ENCODE data around the gene DLX2. TPM values are rescaled to one million over a fixed set of nuclear protein-coding genes. Genes with fewer than 3 reads are reported as not detected.
"Not testable (repeated sequence)": the region's sequence is repeated elsewhere in the genome, so short reads cannot be mapped to it uniquely, and the experiment has no call there.

The DLX2 gene
- total RNA-seq (2021) (0.65 and 0.76 TPM in 2 replicates), Bru-seq, nascent RNA (percentile 32 among the genes with signal in this experiment), BruChase-seq, experiment 1, labeled RNA remaining after a 2-hour chase (percentile 34 among the genes with signal in this experiment), BruChase-seq, experiment 2, labeled RNA remaining after a 6-hour chase (percentile 49 among the genes with signal in this experiment)
- long read RNA-seq, partial matches to known transcripts: 0 of 2 reads
- long read RNA-seq, other reads (novel, unspliced or antisense): 0 of 2 reads

DNA sequence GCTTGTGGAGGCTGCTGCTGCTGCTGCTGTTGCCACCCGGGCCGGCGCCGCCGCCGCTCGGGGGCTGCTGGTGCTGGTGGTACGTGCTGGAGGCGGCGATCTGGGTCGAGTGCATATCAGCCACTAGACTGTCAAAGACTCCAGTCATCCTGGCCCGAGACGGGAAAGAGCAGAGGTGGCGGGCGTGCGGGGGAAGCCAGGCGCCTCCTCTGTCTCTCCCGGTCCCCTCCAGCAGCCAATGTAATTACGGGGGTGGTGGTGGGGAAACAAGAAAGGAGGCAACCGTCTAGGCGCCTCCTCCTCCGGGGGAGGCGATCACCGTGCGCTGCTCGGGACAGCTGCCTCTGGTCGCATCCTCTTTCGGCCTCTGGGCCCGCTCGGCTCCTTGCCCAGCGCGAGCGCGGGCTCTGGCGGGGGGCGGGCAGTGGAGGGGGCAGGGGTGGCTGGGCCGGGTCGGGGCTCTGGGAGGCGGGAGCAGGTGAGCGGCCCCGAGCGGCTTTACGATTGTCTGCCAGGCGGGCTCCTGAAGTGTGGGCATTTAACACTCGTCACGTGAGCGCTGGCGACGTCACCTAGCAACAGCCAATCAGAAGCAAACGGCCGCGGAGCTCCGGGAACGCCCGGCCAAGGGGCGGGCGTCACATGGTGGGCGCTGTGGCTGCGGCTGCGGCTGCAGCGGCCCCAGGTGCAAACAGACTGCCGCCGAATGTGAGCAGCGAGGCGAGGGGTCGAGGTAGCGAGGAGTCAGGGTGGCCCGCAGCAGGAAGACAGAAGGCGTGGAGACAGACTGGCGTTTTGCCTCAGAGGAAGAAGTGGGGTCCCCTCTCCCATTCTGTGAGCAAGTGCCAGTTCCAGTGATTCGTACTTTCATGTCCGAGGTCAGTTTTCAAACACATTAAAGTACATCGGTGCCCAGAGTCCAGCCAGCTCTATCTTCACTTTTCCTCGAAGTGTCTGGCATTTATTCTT, at the start of gene DLX2:
Gene DLX2 (minus strand): TSS at position 510 of the 969 bp plus-strand sequence. CDS start 362 bp downstream, at position 148.
- BruUV-seq (replicated peaks): no TSS peak

DNA sequence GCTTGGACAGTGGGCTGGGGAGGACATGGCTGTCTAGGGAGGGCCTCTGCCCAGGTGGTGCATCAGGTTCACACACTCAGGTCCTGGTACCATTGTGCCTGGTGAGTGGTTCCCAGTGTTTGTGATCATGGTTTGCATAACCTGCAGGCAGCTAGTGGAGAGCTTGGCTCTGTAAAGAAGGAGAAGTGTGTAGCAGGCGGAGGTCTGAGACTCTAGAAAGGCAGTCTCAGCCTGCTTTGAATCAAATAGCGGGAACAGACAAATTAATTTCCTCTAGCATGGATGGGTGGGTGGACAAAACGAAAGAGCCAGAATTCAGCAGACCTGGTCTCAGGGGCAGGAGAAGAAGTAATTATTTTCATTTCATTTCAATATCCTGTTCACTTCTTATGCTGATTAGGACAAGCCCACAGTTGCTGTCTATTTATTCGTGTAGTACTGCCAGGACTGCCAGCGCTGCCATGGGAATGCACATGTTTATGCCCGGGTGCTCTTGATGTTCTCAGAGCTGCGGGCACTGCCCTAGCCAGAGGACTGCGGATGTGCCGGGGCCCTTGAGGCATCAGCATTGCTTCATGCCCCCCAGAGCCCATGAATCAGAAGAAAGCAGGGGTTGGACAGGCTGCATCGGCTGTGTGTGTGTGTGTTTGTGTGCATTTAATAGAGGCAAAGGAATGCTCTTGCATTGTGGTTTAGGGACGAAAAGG, 45.4 kb upstream of the DLX2 start:
- no TSS peak for BruUV-seq (replicated peaks)
- Histone ChIP-seq H3F3A (ENCODE audit: insufficient read depth, low read depth) (no peaks in the 10 kb centered on the region), H3K4me3 (no peak overlapping the region), H4K20me1 (ENCODE audit: insufficient read depth) (no peaks in the 10 kb centered on the region), H3K79me2 (ENCODE audit: low read depth) (no peaks in the 10 kb centered on the region), H3K27ac (no peak overlapping the region), H3K36me3 (ENCODE audit: low read depth) (no peaks in the 10 kb centered on the region), H3K9me2 (ENCODE audit: insufficient read depth) (no peaks in the 10 kb centered on the region), H2AFZ (no peak overlapping the region), H3K4me2 (no peak overlapping the region), H3K27me3 (ENCODE audit: insufficient read depth, low read depth) (no peaks in the 10 kb centered on the region), H3K4me1 (replicated peaks; ENCODE audit: insufficient read depth) (no peaks in the 10 kb centered on the region), H3K9me3 (ENCODE audit: insufficient read depth, low read depth) (no peaks in the 10 kb centered on the region)
- intact Hi-C loops (cut with micrococcal nuclease; ENCODE audit: unreplicated experiment): no loop called here
- TF ChIP-seq, protein P1, sequence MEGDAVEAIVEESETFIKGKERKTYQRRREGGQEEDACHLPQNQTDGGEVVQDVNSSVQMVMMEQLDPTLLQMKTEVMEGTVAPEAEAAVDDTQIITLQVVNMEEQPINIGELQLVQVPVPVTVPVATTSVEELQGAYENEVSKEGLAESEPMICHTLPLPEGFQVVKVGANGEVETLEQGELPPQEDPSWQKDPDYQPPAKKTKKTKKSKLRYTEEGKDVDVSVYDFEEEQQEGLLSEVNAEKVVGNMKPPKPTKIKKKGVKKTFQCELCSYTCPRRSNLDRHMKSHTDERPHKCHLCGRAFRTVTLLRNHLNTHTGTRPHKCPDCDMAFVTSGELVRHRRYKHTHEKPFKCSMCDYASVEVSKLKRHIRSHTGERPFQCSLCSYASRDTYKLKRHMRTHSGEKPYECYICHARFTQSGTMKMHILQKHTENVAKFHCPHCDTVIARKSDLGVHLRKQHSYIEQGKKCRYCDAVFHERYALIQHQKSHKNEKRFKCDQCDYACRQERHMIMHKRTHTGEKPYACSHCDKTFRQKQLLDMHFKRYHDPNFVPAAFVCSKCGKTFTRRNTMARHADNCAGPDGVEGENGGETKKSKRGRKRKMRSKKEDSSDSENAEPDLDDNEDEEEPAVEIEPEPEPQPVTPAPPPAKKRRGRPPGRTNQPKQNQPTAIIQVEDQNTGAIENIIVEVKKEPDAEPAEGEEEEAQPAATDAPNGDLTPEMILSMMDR (conservative IDR thresholded peaks at IDR 0.05): no peak
- CTCF ChIA-PET: interaction anchor here (0.6 kb wide), 2 partner anchors 603 to 1094 kb away, joined by 3 to 4 read pairs; no protein-coding TSS in a partner anchor
- POLR2A ChIA-PET (ENCODE audit: unreplicated experiment): no interaction called here
- DNase-seq: no peak

More for the DNA sequence above, at the start of gene DLX2:
- DNase-seq: peak; percentile 93
- no peak within 1 kb of the TSS for H3K27ac ChIP-seq
- no peaks in the 10 kb centered on the region for H3K27me3 ChIP-seq (ENCODE audit: insufficient read depth, low read depth)
- H3K79me2 ChIP-seq (ENCODE audit: low read depth): no peaks in the 10 kb centered on the region
- H3F3A ChIP-seq (ENCODE audit: insufficient read depth, low read depth): peaks cover 35% of the 10 kb centered on the region
- intact Hi-C loops (cut with micrococcal nuclease; ENCODE audit: unreplicated experiment): loop anchor here (1.0 to 10.0 kb wide), 13 partner anchors 103 to 1174 kb away; partner anchors contain the start of genes DCAF17, GORASP2, HAT1 and METAP1D
- peak within 1 kb of the TSS; percentile 97 for H2AFZ ChIP-seq
- H3K4me1 ChIP-seq (replicated peaks; ENCODE audit: insufficient read depth): peaks cover 34% of the 10 kb centered on the region
- no peaks in the 10 kb centered on the region for H3K36me3 ChIP-seq (ENCODE audit: low read depth)
- H3K9me3 ChIP-seq (ENCODE audit: insufficient read depth, low read depth): no peaks in the 10 kb centered on the region
- H3K9me2 ChIP-seq (ENCODE audit: insufficient read depth): no peaks in the 10 kb centered on the region
- H3K4me3 ChIP-seq: peak within 1 kb of the TSS; percentile 73
- peak within 1 kb of the TSS; percentile 83 for H3K4me2 ChIP-seq
- ChIA-PET CTCF (interaction anchor here (0.5 to 2.6 kb wide), 10 partner anchors 17 to 932 kb away, joined by 3 to 10 read pairs (median 5); no protein-coding TSS in a partner anchor), POLR2A (ENCODE audit: unreplicated experiment) (interaction anchor here (1.0 kb wide), 1 partner anchor 180 kb away, joined by 6 read pairs; the partner anchor contains the start of gene HAT1)
- no peaks in the 10 kb centered on the region for H4K20me1 ChIP-seq (ENCODE audit: insufficient read depth)
- TF ChIP-seq, protein P1 (conservative IDR thresholded peaks at IDR 0.05): no peak
- TF ChIP-seq EZH2 (IDR thresholded peaks at IDR 0.05; ENCODE audit: low read depth): no peak

DNA sequence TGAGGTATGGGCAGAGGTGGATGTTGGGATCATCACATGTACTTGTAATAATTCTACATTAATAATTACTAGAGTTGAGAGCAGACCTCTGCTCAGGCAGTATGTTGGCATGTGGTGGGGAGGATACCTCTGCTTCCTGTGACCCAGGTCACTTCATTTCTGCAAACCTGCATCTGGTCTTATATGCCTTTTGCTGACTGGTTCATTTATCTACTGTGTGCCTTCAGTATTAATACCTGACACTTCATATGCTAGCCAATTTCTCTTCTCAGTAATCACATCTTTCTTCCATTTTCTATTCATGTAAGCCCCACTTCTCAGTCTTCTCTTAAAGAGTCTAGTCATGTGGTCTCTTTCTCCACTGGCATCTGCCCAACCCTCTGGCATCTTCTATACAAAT, 41.1 kb upstream of the DLX2 start:
- no peaks in the 10 kb centered on the region for H3K36me3 ChIP-seq (ENCODE audit: low read depth)
- intact Hi-C loops (cut with micrococcal nuclease; ENCODE audit: unreplicated experiment): no loop called here
- no peaks in the 10 kb centered on the region for H3K27me3 ChIP-seq (ENCODE audit: insufficient read depth, low read depth)
- BruUV-seq (replicated peaks): no TSS peak
- CTCF ChIA-PET: no interaction called here
- TF ChIP-seq EZH2 (IDR thresholded peaks at IDR 0.05; ENCODE audit: low read depth): no peak
- TF ChIP-seq, protein P1 (conservative IDR thresholded peaks at IDR 0.05): no peak
- POLR2A ChIA-PET (ENCODE audit: unreplicated experiment): no interaction called here
- no peaks in the 10 kb centered on the region for H3K9me2 ChIP-seq (ENCODE audit: insufficient read depth)
- H3K27ac ChIP-seq: no peak overlapping the region
- no peak for DNase-seq
- no peaks in the 10 kb centered on the region for H3K4me1 ChIP-seq (replicated peaks; ENCODE audit: insufficient read depth)
- no peak overlapping the region for H3K4me3 ChIP-seq
- H3K79me2 ChIP-seq (ENCODE audit: low read depth): no peaks in the 10 kb centered on the region
- no peaks in the 10 kb centered on the region for H3F3A ChIP-seq (ENCODE audit: insufficient read depth, low read depth)
- no peak overlapping the region for H3K4me2 ChIP-seq
- no peak overlapping the region for H2AFZ ChIP-seq
- no peaks in the 10 kb centered on the region for H4K20me1 ChIP-seq (ENCODE audit: insufficient read depth)
- no peaks in the 10 kb centered on the region for H3K9me3 ChIP-seq (ENCODE audit: insufficient read depth, low read depth)

DNA sequence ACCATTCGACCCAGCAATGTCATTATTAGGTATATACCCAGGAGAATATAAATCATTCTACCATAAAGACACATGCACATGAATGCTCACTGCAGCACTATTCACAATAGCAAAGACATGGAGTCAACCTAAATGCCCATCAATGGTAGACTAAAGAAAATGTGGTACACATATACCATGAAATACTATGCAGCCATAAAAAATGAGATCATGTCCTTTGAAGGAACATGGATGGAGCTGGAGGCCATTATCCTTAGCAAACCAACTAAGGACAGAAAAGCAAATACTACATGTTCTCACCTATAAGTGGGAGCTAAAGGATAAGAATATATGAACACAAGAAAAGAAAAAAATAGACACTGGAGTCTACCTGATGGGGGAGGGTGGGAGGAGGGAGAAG, 36.0 kb upstream of the DLX2 start:
- POLR2A ChIA-PET (ENCODE audit: unreplicated experiment); CTCF ChIA-PET; BruUV-seq (replicated peaks): not testable (repeated sequence)

More for the DNA sequence above, 36.0 kb upstream of the DLX2 start:
- H3K9me3 ChIP-seq (ENCODE audit: insufficient read depth, low read depth); H3K4me3 ChIP-seq; H3F3A ChIP-seq (ENCODE audit: insufficient read depth, low read depth); H3K9me2 ChIP-seq (ENCODE audit: insufficient read depth); H3K4me2 ChIP-seq; H4K20me1 ChIP-seq (ENCODE audit: insufficient read depth); H3K27me3 ChIP-seq (ENCODE audit: insufficient read depth, low read depth); H3K4me1 ChIP-seq (replicated peaks; ENCODE audit: insufficient read depth); intact Hi-C loops (cut with micrococcal nuclease; ENCODE audit: unreplicated experiment); H3K27ac ChIP-seq; H3K79me2 ChIP-seq (ENCODE audit: low read depth); H3K36me3 ChIP-seq (ENCODE audit: low read depth); DNase-seq; H2AFZ ChIP-seq: not testable (repeated sequence)

Data from PC-9 (cell line).